H1 (cell line): ENCODE data around the gene FOXI1. TPM values are rescaled to one million over a fixed set of nuclear protein-coding genes. Genes with fewer than 3 reads are reported as not detected.

Experiments
- CTCF ChIA-PET: fragments of 300-600 bp; sonication (Branson Sonifier 250); formaldehyde crosslinking; loops from one replicate; lab custom pipeline; 2021; ENCODE audit not compliant: partially characterized antibody; lab: Charles Lee
- POLR2A ChIA-PET: fragments of 300-600 bp; sonication (Branson Sonifier 250); formaldehyde crosslinking; loops from one replicate; lab custom pipeline; 2021; ENCODE audit warnings: inconsistent platforms; ENCODE audit not compliant: partially characterized antibody; lab: Charles Lee
- DNase-seq, 2 experiments: peaks; one replicate each; pipeline versions ENCODE4 v3.0.0 to v3.0.0-alpha.2; 2010 to 2022; ENCODE audit warnings: low spot score in 2 of 2, low read depth in 1 of 2, mixed read lengths in 1 of 2
- FAIRE-seq: peaks from 2 replicates; lab custom pipeline; 2011; peaks lifted over from hg19 to GRCh38; lab: Jason Lieb, UNC
- H2AFZ ChIP-seq: 2 replicates; pipeline ENCODE4 v1.8.1; 2012; ENCODE audit warnings: low read length, inconsistent platforms
- H2AK5ac ChIP-seq: 2 replicates; pipeline ENCODE4 v1.6.1; 2013; ENCODE audit warnings: low read depth, low read length
- H2BK120ac ChIP-seq: replicated peaks from 2 replicates; pipeline ENCODE3; 2013; ENCODE audit warnings: low read depth, low read length, inconsistent platforms
- H2BK12ac ChIP-seq: 2 replicates; pipeline ENCODE4 v1.6.1; 2013; ENCODE audit warnings: low read depth, low read length
- H2BK15ac ChIP-seq: 2 replicates; pipeline ENCODE4 v1.6.1; 2013; ENCODE audit warnings: low read length
- H2BK20ac ChIP-seq: 2 replicates; pipeline ENCODE4 v1.6.1; 2013; ENCODE audit warnings: low read length
- H2BK5ac ChIP-seq: 2 replicates; pipeline ENCODE4 v1.6.1; 2013; ENCODE audit warnings: low read depth, low read length
- H3K14ac ChIP-seq: 2 replicates; pipeline ENCODE4 v1.6.1; 2013; ENCODE audit warnings: inconsistent platforms; ENCODE audit not compliant: insufficient read length
- H3K18ac ChIP-seq: 2 replicates; pipeline ENCODE4 v1.6.1; 2013; ENCODE audit warnings: low read length; ENCODE audit errors: extremely low read depth
- H3K23ac ChIP-seq: 2 replicates; pipeline ENCODE4 v1.6.1; 2013; ENCODE audit warnings: inconsistent platforms; ENCODE audit not compliant: insufficient read length
- H3K23me2 ChIP-seq: 2 replicates; pipeline ENCODE4 v1.6.1; 2013; ENCODE audit warnings: low read depth, low read length
- H3K27ac ChIP-seq: 2 replicates; pipeline ENCODE4 v1.6.1; 2011; ENCODE audit warnings: low read depth, low read length, inconsistent platforms
- H3K27me3 ChIP-seq, 4 experiments: replicated peaks in 1 of 4; 1 replicate in 1 of 4; 2 replicates in 3 of 4; pipeline versions ENCODE4 v1.6.1 to v1.8.1; 2011 to 2013; ENCODE audit warnings: low read length in 3 of 4, mild to moderate bottlenecking in 3 of 4, inconsistent platforms in 2 of 4, mixed read lengths in 2 of 4, moderate library complexity in 1 of 4; ENCODE audit not compliant: control insufficient read depth in 3 of 4, insufficient read depth in 3 of 4; ENCODE audit errors: extremely low read depth in 1 of 4
- H3K36me3 ChIP-seq, 4 experiments: 2 replicates each; pipeline versions ENCODE4 v1.6.1 to v1.8.1; 2011 to 2013; ENCODE audit warnings: mild to moderate bottlenecking in 4 of 4, low read length in 3 of 4, moderate library complexity in 2 of 4, control low read depth in 1 of 4, inconsistent platforms in 1 of 4; ENCODE audit not compliant: insufficient read depth in 4 of 4, control insufficient read depth in 2 of 4
- H3K4ac ChIP-seq: replicated peaks from 2 replicates; pipeline ENCODE3; 2013; ENCODE audit warnings: low read length, low read depth, mixed read lengths, inconsistent platforms; ENCODE audit not compliant: insufficient read length
- H3K4me1 ChIP-seq, 4 experiments: replicated peaks in 1 of 4; 1 replicate in 1 of 4; 2 replicates in 3 of 4; pipeline versions ENCODE4 v1.6.1 to v1.8.1; 2011 to 2013; ENCODE audit warnings: low read length in 3 of 4, inconsistent platforms in 2 of 4, mixed read lengths in 1 of 4; ENCODE audit not compliant: insufficient read depth in 4 of 4, control insufficient read depth in 3 of 4
- H3K4me2 ChIP-seq, 2 experiments: 2 replicates each; pipeline versions ENCODE4 v1.6.1 to v1.8.1; 2011 to 2013; ENCODE audit warnings: low read depth in 2 of 2, low read length in 2 of 2, control low read depth in 1 of 2, inconsistent platforms in 1 of 2, mild to moderate bottlenecking in 1 of 2; ENCODE audit not compliant: insufficient read depth in 1 of 2
- H3K4me3 ChIP-seq, 4 experiments: fragments of 200-600, 300-600 bp in 1 of 4; sonication (generic), shearing (Covaris generic), sonication (Bioruptor Twin) in 1 of 4; 2 replicates each; pipeline versions ENCODE4 v1.5.1 to v1.8.1; 2011 to 2016; ENCODE audit warnings: low read length in 4 of 4, low read depth in 3 of 4, control low read depth in 2 of 4, inconsistent platforms in 2 of 4, mild to moderate bottlenecking in 2 of 4, mixed read lengths in 1 of 4, moderate library complexity in 1 of 4; ENCODE audit not compliant: insufficient read depth in 2 of 4; ENCODE audit errors: extremely low read depth in 1 of 4
- H3K56ac ChIP-seq: replicated peaks from 2 replicates; pipeline ENCODE3; 2013; ENCODE audit warnings: low read depth, mild to moderate bottlenecking, mixed read lengths, low read length, inconsistent platforms; ENCODE audit not compliant: insufficient read length
- H3K79me1 ChIP-seq: 2 replicates; pipeline ENCODE4 v1.6.1; 2013; ENCODE audit warnings: low read depth, low read length, control low read depth
- H3K79me2 ChIP-seq, 2 experiments: 2 replicates each; pipeline versions ENCODE4 v1.6.1 to v1.8.1; 2012 to 2013; ENCODE audit warnings: low read length in 2 of 2, mild to moderate bottlenecking in 2 of 2, inconsistent platforms in 1 of 2; ENCODE audit not compliant: insufficient read depth in 2 of 2, control insufficient read depth in 1 of 2
- H3K9ac ChIP-seq, 4 experiments: replicated peaks in 1 of 4; 1 replicate in 1 of 4; 2 replicates in 3 of 4; pipeline versions ENCODE4 v1.6.1 to v1.8.1; 2011 to 2013; ENCODE audit warnings: low read depth in 3 of 4, low read length in 3 of 4, control low read depth in 2 of 4, mild to moderate bottlenecking in 2 of 4, moderate library complexity in 2 of 4, inconsistent platforms in 1 of 4; ENCODE audit errors: extremely low read depth in 1 of 4
- H3K9me3 ChIP-seq, 2 experiments: 2 replicates each; pipeline versions ENCODE4 v1.6.1 to v1.8.1; 2012 to 2013; ENCODE audit warnings: mild to moderate bottlenecking in 2 of 2, moderate library complexity in 2 of 2, control low read depth in 1 of 2, inconsistent platforms in 1 of 2, low read depth in 1 of 2, low read length in 1 of 2, mixed read lengths in 1 of 2; ENCODE audit not compliant: insufficient read depth in 2 of 2
- H4K20me1 ChIP-seq, 2 experiments: replicated peaks in 1 of 2; 2 replicates each; pipeline versions ENCODE3 to v1.8.1; 2011 to 2013; ENCODE audit warnings: inconsistent platforms in 2 of 2, low read length in 2 of 2, mild to moderate bottlenecking in 1 of 2; ENCODE audit not compliant: insufficient read depth in 2 of 2, control insufficient read depth in 1 of 2
- H4K5ac ChIP-seq: 2 replicates; pipeline ENCODE4 v1.6.1; 2013; ENCODE audit warnings: low read length, low read depth, mixed read lengths, inconsistent platforms; ENCODE audit not compliant: insufficient read length
- H4K8ac ChIP-seq: 2 replicates; pipeline ENCODE4 v1.8.0; 2013; ENCODE audit warnings: mild to moderate bottlenecking, moderate library complexity, low read length, inconsistent platforms; ENCODE audit not compliant: insufficient read depth; ENCODE audit errors: extremely low read depth
- H4K91ac ChIP-seq: replicated peaks from 2 replicates; pipeline ENCODE3; 2013; ENCODE audit warnings: low read length, mixed read lengths, inconsistent platforms; ENCODE audit not compliant: insufficient read length
- ASH2L ChIP-seq: fragments of 200-600, 300-600 bp; sonication (generic); IDR thresholded peaks from one replicate; pipeline ENCODE4 v1.7.1; 2017; ENCODE audit warnings: low read length
- BACH1 ChIP-seq: IDR thresholded peaks from 2 replicates; pipeline ENCODE4 v1.6.1; 2012; ENCODE audit warnings: low read length, improper control_type of control experiment
- CHD2 ChIP-seq: IDR thresholded peaks from 2 replicates; pipeline ENCODE4 v1.6.1; 2012; ENCODE audit warnings: low read length, improper control_type of control experiment
- CREB1 ChIP-seq: IDR thresholded peaks from 2 replicates; pipeline ENCODE4 v1.6.1; 2012; ENCODE audit warnings: inconsistent platforms
- GTF2F1 ChIP-seq: IDR thresholded peaks from 2 replicates; pipeline ENCODE4 v1.6.1; 2012; ENCODE audit warnings: low read depth, low read length, improper control_type of control experiment, borderline replicate concordance
- HDAC6 ChIP-seq: IDR thresholded peaks from one replicate; pipeline ENCODE4 v1.7.1; 2012; ENCODE audit warnings: low read depth, mild to moderate bottlenecking, inconsistent platforms, low read length, moderate library complexity
- KDM5A ChIP-seq: fragments of 200-600 bp; IDR thresholded peaks from 2 replicates; pipeline ENCODE4 v1.7.1; 2012; ENCODE audit warnings: mild to moderate bottlenecking, low read length, inconsistent platforms, mixed read lengths
- POLR2A ChIP-seq, 2 experiments: IDR thresholded peaks; 1 replicate in 1 of 2; 2 replicates in 1 of 2; pipeline ENCODE4 v1.6.1; 2011; ENCODE audit warnings: low read depth in 2 of 2, low read length in 2 of 2, mild to moderate bottlenecking in 2 of 2; ENCODE audit errors: control extremely low read depth in 1 of 2
- SP4 ChIP-seq: IDR thresholded peaks from 2 replicates; pipeline ENCODE4 v1.6.1; 2012; ENCODE audit warnings: low read length, inconsistent platforms
- TAF1 ChIP-seq: IDR thresholded peaks from 2 replicates; pipeline ENCODE4 v1.6.1; 2011; ENCODE audit warnings: mild to moderate bottlenecking, low read depth, low read length
- TAF7 ChIP-seq: optimal IDR thresholded peaks from 2 replicates; pipeline ENCODE3; 2011; ENCODE audit warnings: low read depth, mild to moderate bottlenecking, inconsistent platforms, low read length, moderate library complexity, borderline replicate concordance
- ZNF274 ChIP-seq: IDR thresholded peaks from 2 replicates; pipeline ENCODE4 v1.7.0; 2012; ENCODE audit warnings: low read length, borderline replicate concordance; ENCODE audit errors: extremely low read depth
- WGBS, 2 experiments: shearing (Covaris generic) in 1 of 2; methylation state at CpG; one replicate each; pipeline versions ENCODE4 v1.1.6 to v1.1.7; 2013 to 2015; ENCODE audit warnings: low lambda C conversion rate in 2 of 2, mixed read lengths in 2 of 2, inconsistent platforms in 1 of 2, low coverage in 1 of 2, missing lambda C conversion rate in 1 of 2; ENCODE audit not compliant: insufficient replicate concordance in 2 of 2, insufficient coverage in 1 of 2, insufficient read length in 1 of 2; ENCODE audit errors: extremely low coverage in 1 of 2, missing lambda C conversion rate in 1 of 2; 5-methylcytosine and 5-hydroxymethylcytosine counted together
- polyA plus RNA-seq, 7 experiments: library from polyadenylated mRNA; depleted of rRNA in 3 of 7; stranded (reverse) in 5 of 7; unstranded in 2 of 7; fragments of >200 nt in 5 of 7; fragments of 200-250 nt in 2 of 7; gene quantifications; 1 replicate in 5 of 7; 2 replicates in 1 of 7; 4 replicates in 1 of 7; pipeline versions ENCODE4 v1.2.1 to v1.2.3, GENCODE V29; 2011 to 2013; ENCODE audit warnings: missing spikeins in 2 of 7, mixed read lengths in 2 of 7
- total RNA-seq: library from RNA; stranded (reverse); fragmentation: NEBNext Ultra II Directional; extraction: Animal tissue kit (Norgen Biotek cat#: 25700); gene quantifications from 2 replicates; pipeline ENCODE4 v1.2.1, GENCODE V29; 2021
- TF ChIP-seq, protein P1 (sequence below): IDR thresholded peaks from 2 replicates; pipeline ENCODE4 v1.6.1; 2011; ENCODE audit warnings: low read depth, mild to moderate bottlenecking, low read length; ENCODE audit not compliant: insufficient read depth

Gene FOXI1
- total and polyA plus RNA-seq, 2 of the 8 experiments (the other 6 are each of a cell fraction or from before 2014, with no cell fraction given): not detected

GRCh38 chr5:170121321-170121720 lies 15.6 kb downstream of the FOXI1 start:
- H3K4me1 ChIP-seq: peaks cover 0 to 4% (median 0%) of the 10 kb centered on the region in 4 experiments; a peak in 1 of 7 replicates
- no peak overlapping the region for H4K91ac ChIP-seq
- H4K8ac ChIP-seq: no peak overlapping the region
- H2BK15ac ChIP-seq: no peak overlapping the region
- no peak overlapping the region for H3K18ac ChIP-seq
- H3K14ac ChIP-seq: no peak overlapping the region
- no peak overlapping the region for H3K9ac ChIP-seq
- H2BK5ac ChIP-seq: no peak overlapping the region
- H4K5ac ChIP-seq: no peak overlapping the region
- H2AFZ ChIP-seq: peak overlapping the region; percentile 59; the same call in 1 of the 2 replicates
- ChIA-PET CTCF (interaction anchor here (1.5 to 2.3 kb wide), 4 partner anchors 8 to 141 kb away, joined by 3 to 7 read pairs (median 6); partner anchors contain the start of gene INSYN2B), POLR2A (no interaction called here)
- FAIRE-seq (no peak), DNase-seq (no peak)
- 92% methylated on average over 7 of the region's 7 CpGs; no CpG with 5 or more reads in 1 of the 2 experiments for WGBS, 2 experiments
- H3K9me3 ChIP-seq: no peaks in the 10 kb centered on the region
- no peaks in the 10 kb centered on the region for H3K27me3 ChIP-seq
- no peak overlapping the region for H2BK12ac ChIP-seq
- no peaks in the 10 kb centered on the region for H3K79me1 ChIP-seq
- H3K56ac ChIP-seq: no peak overlapping the region
- H2AK5ac ChIP-seq: no peak overlapping the region
- no peak overlapping the region for H3K4me3 ChIP-seq
- H3K23me2 ChIP-seq: no peaks in the 10 kb centered on the region
- H4K20me1 ChIP-seq: no peaks in the 10 kb centered on the region
- H3K4ac ChIP-seq: no peak overlapping the region
- no peak overlapping the region for H2BK20ac ChIP-seq
- no peak for TF ChIP-seq BACH1
- no peak for TF ChIP-seq GTF2F1
- TF ChIP-seq SP4: no peak
- no peak for TF ChIP-seq HDAC6
- TF ChIP-seq KDM5A: no peak
- TF ChIP-seq CHD2: no peak
- no peak for TF ChIP-seq POLR2A (IDR thresholded peaks at IDR 0.05; ENCODE audit: control extremely low read depth in 1 of 2, low read depth in 2 of 2, low read length in 2 of 2)
- TF ChIP-seq ZNF274: no peak
- TF ChIP-seq ASH2L: no peak
- TF ChIP-seq CREB1: no peak
- TF ChIP-seq, protein P1, sequence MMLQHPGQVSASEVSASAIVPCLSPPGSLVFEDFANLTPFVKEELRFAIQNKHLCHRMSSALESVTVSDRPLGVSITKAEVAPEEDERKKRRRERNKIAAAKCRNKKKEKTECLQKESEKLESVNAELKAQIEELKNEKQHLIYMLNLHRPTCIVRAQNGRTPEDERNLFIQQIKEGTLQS: no peak
- TF ChIP-seq TAF7: no peak
- TF ChIP-seq TAF1: no peak
- H3K36me3 ChIP-seq: no peaks in the 10 kb centered on the region; a peak in 1 of 8 replicates
- no peaks in the 10 kb centered on the region for H3K79me2 ChIP-seq
- H3K23ac ChIP-seq: no peak overlapping the region
- H3K27ac ChIP-seq: no peak overlapping the region
- no peak overlapping the region for H3K4me2 ChIP-seq
- H2BK120ac ChIP-seq: no peak overlapping the region
